Left ventricle myocardium superior (tissue), 1 donor: ENCODE results near the gene ZBTB24. TPM values are rescaled to one million over a fixed set of nuclear protein-coding genes. Genes with fewer than 3 reads are reported as not detected.

Experiments
- ATAC-seq: fragments of 200-7000 bp; cut with Tn5 transposase; one replicate; pipeline ENCODE4 v1.9.1; 2020; ENCODE audit warnings: mild to moderate bottlenecking, moderate library complexity
- DNase-seq: peaks from one replicate; pipeline ENCODE4 v3.0.0-alpha.2; 2020
- intact Hi-C: fragments of 100-400 bp; cut with micrococcal nuclease; formaldehyde crosslinking; loops from one replicate; pipeline ENCODE4 v1.11.0; 2022
- total RNA-seq: library from RNA; stranded (reverse); fragmentation: NEBNext Ultra II Directional; extraction: Animal tissue kit (Norgen Biotek cat#: 25700); gene quantifications from one replicate; pipeline ENCODE4 v1.2.1, GENCODE V29; 2021
- donor health status: DM: no; HTN: yes; CAD: no; lungs with severe emphysema.

Gene ZBTB24
- total RNA-seq, 1 donor from 2014 or later = 3.4 TPM

DNA sequence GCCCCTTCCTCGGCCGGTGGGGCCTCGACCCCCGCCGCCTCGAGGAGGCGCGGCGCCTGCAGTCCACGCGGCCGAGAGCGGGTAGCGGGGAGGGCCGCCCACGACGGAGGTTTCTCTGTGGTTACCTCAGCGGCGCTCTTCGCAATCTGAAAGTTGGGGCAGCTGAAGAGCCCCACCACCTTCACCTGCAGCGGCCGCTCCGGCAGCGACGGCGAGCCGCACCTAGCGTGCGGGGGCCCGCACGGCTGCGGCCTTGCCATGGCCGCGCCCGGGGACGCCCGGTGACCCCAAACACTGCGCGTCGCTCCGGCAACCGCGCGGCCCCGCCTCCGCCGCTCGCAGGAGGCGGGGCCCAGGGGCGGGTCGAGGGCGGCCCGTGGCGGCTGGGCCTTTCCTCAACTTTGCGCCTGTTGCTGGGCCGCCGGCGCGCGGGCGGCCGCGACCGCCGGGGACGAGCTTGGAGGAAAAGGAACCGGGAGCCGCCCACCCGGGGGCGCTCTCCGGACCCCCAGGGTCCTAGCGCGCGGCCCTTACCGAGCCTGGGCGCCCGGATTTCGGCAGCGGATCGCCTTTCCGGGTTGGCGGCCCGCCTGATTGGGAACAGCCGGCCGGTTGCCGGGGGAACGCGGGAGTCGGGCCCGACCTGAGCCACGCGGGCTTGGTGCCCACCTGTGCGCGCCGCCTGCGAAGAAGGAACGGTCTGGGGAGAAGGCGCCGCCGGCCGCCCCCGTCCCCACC is 42.5 kb downstream of the ZBTB24 start, which contains the start of the genes PPIL6 and SMPD2:
TSS of gene PPIL6 (minus strand) at position 298 of the 738 bp plus-strand sequence. CDS start at position 260, 38 bp downstream.
TSS of gene SMPD2 (plus strand) at position 394 of the 738 bp plus-strand sequence. CDS start 398 bp downstream, outside the sequence.
- ATAC-seq = peak; percentile 95

DNA sequence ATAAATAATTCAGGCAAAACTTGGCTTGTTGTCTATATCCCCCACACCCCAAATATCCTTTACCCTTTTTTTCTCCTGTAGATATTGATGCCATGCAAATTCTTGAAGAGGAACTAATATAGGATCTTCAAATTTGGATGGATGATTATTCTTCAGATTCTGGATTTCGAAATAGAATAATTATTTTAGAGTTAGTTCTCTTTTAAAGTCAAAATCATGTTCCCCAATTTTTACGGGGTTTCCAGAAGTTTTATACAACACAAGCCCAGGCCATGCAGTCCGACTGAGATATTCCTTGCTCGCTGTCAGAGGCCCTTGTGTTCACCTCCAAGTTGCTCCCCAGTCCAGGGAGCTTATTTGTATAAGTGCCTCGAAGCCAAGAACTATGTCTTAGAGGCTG is 47.0 kb downstream of the ZBTB24 start:
- intact Hi-C loops = no loop called here
- ATAC-seq = no peak
- DNase-seq = no peak

More for the DNA sequence above, 42.5 kb downstream of the ZBTB24 start, which contains the start of the genes PPIL6 and SMPD2:
- intact Hi-C loops = no loop called here
- DNase-seq = peak; percentile 95

DNA sequence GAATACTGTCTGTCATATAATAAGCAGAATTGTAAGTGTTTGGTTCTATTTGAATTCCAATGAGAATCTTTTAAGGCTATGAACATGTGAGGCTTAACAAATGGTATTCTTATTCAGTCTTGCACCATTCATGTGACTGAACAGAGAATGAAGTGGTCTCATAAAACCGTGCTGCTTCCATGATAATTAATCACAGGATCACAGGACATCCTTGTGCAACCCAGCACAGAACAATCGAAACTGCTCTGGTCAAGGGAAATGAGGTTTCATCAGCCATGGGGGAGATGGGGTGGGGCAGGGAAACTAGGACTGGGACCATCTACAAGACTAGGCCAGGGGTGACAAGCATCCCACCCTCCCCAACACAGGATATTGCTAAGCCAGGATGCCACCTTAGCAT is 48.6 kb downstream of the ZBTB24 start:
- intact Hi-C loops = no loop called here

DNA sequence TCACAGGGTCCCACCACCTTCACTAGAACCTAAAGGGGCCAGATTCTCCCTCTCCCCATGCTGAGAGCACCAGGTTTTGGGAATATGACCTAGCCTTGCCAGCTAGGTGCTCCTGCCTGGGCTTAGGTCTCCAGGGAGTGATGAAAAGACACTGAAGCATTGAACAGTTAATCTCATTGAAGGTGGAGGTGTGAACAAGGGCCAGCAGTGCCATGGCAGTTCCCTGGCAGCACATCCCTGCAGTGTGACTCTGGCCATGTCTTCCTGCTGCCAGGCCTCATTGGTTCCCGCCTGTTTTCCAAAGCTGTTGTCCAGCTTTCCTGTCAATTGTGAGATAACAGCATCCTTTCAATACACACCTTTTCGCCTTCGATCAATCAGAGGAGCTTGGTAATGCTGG is 53.5 kb downstream of the ZBTB24 start:
- no peak for ATAC-seq
- intact Hi-C loops = no loop called here

More for the DNA sequence above, 48.6 kb downstream of the ZBTB24 start:
- DNase-seq = no peak
- ATAC-seq = no peak

DNA sequence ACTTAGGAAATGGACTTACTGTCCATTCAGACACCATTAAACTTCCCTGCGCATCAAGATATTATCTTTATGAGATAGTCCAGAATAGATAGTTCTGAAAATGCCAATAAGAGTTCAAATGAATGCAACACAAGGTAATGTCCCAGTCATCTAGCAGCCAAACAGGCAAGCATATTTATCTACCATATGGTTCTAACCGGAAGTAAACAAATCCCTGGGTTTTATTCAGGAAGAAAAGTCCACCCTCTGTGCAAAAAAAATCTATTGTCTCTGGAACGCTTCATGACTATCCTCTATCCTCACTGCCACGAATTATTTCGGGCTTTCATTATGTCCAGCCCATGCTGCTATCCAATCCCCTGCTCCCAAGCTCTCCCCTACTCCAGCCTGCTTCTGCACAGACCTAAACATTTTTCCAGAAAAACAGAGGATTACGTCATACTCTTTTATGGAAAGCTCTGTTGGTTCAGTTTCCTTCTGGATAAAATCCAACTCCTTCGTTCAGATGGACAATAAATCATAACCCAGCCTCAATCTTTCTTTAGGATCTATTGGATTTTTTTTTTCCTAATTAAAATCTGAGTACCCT is 54.0 kb downstream of the ZBTB24 start:
- ATAC-seq (peak; percentile 71), DNase-seq (no peak)
- intact Hi-C loops = no loop called here

More for the DNA sequence above, 53.5 kb downstream of the ZBTB24 start:
- no peak for DNase-seq

DNA sequence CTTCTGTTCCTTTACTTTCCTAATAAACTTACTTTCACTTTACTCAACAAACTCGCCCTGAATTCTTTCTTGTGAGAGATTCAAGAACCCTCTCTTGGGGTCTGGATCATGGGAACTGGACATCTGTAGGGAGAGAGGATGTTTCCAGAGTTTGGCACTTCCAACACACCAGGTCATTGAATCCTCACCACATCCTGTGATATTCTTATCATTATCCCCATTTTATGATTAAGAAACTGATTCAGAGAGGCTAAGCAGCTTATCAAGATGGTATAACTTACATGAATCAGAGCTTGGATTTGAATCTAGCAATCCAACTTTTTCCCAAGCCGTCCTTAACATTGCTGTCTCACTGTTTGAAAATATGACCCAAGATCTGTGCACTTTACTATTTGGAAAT is 58.1 kb downstream of the ZBTB24 start:
- ATAC-seq (no peak), DNase-seq (no peak)
- intact Hi-C loops = no loop called here

DNA sequence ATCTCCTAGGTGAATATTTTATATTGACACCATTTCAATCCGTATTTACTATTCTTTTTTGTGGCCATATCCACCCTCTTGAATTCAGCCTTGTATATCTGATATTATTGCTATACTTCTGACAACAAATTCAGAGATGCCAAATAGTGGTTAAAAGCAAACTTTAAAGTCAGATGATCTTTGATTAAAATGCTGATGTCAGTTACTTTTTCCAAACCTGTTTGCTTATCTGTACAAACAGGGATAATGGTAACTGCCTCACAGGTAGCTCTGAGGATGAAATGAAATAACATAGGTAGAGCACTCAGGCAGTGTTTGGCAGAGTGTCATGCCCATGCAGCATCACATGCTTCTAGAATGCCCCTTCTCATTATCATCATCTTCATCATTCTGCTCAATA is 61.8 kb downstream of the ZBTB24 start:
- intact Hi-C loops = no loop called here
- ATAC-seq (no peak), DNase-seq (no peak)

DNA sequence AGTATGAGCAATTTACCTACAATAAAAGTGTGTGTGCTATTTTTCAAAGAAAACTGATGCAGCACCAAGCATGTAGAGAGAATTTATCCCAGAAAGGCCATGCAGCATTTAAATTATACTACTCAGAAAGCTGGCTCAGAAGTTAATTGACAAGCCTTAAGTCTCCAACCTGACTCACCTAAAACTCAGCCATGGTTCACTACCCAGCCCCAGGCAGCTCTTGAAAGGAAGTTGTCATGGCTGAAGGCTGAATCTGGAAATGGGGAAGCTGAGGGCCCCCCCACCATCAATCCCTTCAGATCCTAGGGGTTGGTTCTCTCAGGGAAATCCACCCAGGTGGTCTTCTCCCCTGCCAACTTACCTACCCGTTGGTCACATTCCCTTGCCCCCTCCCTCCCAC is 62.3 kb downstream of the ZBTB24 start:
- intact Hi-C loops = no loop called here
- ATAC-seq = no peak
- DNase-seq = no peak

DNA sequence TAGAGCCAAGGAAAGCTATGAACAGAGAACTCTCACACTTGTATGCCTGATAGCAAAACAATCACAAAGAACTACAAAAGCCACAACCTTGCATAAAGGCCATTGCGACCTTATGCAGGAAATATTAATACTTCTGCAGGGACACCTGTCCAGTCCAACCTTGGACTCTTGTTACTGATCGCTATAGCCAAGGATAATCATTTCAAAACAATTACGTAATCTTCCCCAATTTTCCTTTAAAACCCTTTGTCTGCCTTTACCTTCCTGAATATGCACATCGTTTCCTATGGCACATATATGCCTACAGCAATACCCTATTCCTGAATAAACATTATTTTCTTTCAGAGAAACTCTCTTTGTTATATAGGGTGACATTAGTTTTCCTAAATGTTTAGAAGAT is 65.4 kb downstream of the ZBTB24 start:
- ATAC-seq (no peak), DNase-seq (no peak)
- intact Hi-C loops = no loop called here

Other genes with a start within 250 kb of the ZBTB24 start
- 100 TPM for gene CD164, start 100.8 kb downstream of the ZBTB24 start, total RNA-seq
- gene PPIL6, start 42.6 kb downstream of the ZBTB24 start, total RNA-seq = 2.5 TPM
- 5.7 TPM for gene SMPD2, start 42.5 kb downstream of the ZBTB24 start, total RNA-seq
- 7.5 TPM for gene MICAL1, start 27.4 kb downstream of the ZBTB24 start, total RNA-seq
- gene AK9, start 208.0 kb upstream of the ZBTB24 start, total RNA-seq = 11.7 TPM
- gene FIG4, start 208.1 kb upstream of the ZBTB24 start, total RNA-seq = 8.9 TPM